NCI-H69 (cell line): Measurements from ENCODE around the gene OR7C1.
"Not testable (repeated sequence)": the region's sequence is repeated elsewhere in the genome, so short reads cannot be mapped to it uniquely, and the experiment has no call there.

ENCODE experiments used
- DNase-seq: peaks from one replicate; lab custom pipeline; 2025; lab: John Stamatoyannopoulos, UW

OR7C1 gene

DNA sequence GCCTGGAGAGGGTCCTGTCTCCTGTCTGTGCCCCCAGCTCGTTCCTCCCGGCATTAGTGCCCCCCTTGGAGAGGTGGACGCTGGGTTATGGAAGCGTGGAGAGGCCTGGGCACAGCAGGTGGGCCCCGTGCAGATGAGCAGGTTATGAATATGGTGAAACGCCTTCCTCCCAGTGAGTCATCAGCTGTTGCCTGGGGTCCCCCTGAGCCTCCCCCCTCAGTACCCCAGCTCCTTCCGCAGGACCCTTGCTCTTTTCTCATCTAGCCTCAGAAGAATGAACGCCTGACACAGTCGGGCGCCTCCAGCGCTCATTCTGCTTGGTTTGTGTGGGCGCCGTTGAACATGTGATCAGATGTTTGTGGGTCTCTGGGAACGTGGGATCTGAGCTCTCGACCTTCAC, 69.1 kb downstream of the OR7C1 start:
- DNase-seq: not testable (repeated sequence)

DNA sequence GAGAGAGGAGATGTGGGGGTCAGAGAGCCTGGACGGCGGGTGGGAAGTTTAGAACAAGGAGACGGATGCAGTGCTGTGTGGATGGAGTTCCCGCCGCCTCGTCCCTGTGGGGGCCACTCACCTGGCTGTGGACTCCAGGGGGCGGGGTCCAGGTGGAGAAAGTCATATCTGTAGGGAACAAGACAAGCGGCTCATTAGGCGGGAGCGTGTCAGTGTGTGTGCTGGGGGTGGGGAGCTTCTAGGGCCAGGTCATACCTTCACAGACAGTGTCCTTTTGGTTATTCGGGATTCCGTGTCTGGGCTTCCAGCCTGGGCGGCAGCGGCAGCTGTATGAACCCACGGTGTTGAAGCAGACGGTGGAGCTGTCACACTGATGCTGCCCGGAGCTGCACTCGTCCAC, 69.6 kb downstream of the OR7C1 start:
- DNase-seq: not testable (repeated sequence)

DNA sequence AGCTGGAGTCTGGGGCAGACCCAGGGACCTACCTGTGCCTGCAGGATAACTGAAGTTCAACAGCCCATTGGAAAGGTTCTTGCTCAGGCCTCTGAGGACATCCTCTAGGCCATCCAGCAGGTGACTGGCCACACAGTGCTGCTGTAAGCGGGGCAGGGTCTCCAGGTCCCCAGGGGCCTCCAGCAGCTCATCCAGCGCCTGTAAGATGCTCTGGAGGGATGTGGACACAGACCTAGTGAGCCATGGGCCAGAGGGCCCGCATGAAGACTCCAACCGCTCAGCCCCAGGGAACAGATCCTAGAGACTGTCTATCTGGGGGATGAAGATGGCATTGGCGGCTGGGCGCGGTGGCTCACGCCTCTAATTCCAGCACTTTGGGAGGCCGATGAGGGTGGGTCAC, 70.6 kb downstream of the OR7C1 start:
- no peak for DNase-seq

DNA sequence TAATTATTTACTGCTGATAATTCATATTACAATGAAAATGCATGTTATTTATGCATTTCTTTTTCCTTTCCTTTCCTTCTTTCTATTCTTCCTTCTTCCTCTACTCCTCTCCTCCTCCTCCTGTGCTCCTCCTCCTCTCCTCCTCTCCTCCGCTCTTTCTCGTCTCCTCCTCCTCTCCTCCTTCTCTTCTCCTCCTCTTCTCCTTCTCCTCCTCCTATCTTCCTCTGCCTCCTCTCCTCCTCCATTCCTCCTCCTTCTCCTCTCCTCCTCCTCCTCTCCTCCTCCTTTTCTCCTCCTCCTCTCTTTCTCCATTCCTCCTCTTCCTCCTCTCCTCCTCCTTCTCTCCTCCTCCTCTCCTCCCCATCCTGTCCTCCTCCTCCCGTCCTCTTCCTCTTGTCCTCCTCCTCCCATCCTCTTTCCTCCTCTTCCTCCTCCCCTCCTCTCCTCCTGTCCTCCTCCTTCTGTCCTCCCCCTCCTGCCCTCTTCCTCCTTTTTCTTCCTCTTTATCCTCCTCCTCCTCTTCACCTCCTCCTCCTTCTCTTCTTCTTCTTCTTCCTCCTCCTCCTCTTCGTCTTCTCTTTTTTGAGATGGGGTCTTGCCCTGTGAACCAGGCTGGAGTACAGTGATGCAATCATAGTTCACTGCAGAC, 71.4 kb downstream of the OR7C1 start:
- no peak for DNase-seq

DNA sequence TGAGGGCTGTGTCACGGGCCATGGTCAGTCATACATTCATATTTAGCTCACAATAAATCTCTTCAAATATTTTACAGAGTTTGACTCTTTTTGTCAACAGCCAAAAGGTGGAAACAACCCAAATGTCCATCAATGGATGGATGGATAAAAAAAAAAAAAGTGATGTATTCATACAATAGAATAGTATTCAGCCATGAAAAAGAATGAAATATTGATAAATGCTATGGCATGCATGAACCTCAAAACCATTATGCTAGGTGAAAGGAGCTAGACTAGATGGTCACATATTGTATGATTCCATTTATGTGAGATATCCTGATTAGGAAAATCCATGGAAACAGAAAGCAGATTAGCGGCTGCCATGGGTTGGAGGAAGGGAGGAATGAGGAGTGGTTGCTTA, 72.9 kb downstream of the OR7C1 start:
- no peak for DNase-seq

DNA sequence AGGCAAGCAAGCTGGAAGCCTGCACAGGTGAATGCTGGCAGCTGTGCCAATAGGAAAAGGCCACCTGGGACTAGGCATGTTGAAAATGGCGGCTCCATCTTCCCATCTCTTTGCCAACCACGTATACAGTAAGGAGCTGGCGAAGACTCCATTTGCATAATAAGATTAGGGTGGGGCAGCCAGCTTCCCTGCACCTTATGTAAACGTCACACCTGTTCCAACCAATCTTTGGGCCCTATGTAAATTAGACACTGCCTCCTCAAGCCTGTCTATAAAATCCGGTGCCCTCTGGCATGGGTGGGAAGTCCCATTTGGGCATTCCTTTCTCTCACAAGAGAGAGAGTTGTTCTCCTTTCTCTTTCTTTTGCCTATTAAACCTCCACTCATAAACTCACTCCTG, 73.4 kb downstream of the OR7C1 start:
- DNase-seq: peak; percentile 22

DNA sequence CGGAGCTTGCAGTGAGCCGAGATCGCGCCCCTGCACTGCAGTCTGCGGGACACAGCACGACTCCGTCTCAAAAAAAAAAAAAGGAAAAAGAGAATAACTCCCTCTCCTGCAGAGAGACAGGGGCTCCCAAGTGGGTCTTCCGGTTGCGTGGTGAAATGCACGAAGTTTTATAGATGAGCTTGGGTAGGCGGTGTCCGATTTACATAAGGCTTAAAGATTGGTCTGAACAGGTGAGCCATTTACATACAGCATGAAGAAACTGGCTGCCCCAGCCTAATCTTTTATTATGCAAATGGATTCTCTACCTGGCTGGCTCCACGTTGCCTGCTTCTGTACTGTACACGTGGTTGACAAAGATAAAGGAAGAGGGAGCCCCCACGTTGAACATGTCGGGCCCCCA, 76.2 kb downstream of the OR7C1 start:
- DNase-seq: peak; percentile 83

DNA sequence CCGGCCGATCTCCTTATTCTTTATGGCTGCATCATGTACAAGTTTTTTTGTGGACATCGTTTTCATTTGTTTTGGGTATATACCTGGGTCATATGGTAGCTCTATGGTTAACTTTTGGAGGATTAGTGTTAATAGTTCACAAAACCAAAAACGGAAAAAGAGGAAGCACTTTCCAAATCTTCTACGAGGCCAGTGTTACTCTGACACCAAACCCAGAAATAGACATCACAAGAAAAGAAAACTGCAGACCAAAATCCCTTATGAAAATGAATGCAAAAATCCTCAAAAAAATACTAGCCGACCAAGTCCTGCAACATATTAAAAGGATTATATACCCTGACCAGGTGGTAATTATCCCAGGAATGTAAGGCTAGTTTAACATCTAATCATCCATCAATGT, 86.4 kb downstream of the OR7C1 start:
- DNase-seq: no peak
